ENCODE data around the gene ITK. TPM values are rescaled to one million over a fixed set of nuclear protein-coding genes. Genes with fewer than 3 reads are reported as not detected.
A peak's percentile ranks its signal among the peaks of the same experiment; 100 is the strongest.

ITK gene
- total RNA-seq, 1 donor, result not detected

DNA sequence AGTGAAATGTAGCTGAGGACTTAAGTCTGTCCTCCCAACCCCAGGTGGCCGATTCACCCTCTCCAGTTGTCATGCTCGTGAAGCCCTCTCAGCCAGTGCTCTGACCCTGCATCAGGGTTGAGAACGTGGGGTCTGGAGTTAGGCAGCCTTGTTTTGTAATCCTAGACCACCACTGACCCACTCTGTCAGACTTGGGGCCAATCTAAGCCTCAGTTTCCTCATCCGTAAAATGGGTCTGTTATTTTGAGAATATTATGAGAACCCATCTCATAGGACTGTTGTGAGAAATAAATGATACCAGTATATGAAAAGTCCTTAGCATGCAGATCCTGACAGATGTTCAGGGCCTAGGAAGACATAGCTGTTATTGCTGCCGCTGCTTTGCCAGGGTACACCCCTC, 122.4 kb downstream of the ITK start:
- H2AFZ ChIP-seq (ENCODE audit: low read length), result no peak overlapping the region
- H3K9me3 ChIP-seq (ENCODE audit: low read depth, low read length), result no peaks in the 10 kb centered on the region
- DNase-seq (ENCODE audit: insufficient read length, low spot score, missing footprints), result no peak
- H3K4me3 ChIP-seq (ENCODE audit: insufficient read depth, low read length), result no peak overlapping the region
- no peaks in the 10 kb centered on the region for H3K27me3 ChIP-seq (ENCODE audit: insufficient read depth, low read length)
- H3K4me2 ChIP-seq (ENCODE audit: insufficient read depth, low read length), result no peak overlapping the region
- H3K79me2 ChIP-seq (ENCODE audit: insufficient read depth, low read length), result no peaks in the 10 kb centered on the region
- no peaks in the 10 kb centered on the region for H3K36me3 ChIP-seq (ENCODE audit: insufficient read depth, low read length)
- TF ChIP-seq, protein P1, sequence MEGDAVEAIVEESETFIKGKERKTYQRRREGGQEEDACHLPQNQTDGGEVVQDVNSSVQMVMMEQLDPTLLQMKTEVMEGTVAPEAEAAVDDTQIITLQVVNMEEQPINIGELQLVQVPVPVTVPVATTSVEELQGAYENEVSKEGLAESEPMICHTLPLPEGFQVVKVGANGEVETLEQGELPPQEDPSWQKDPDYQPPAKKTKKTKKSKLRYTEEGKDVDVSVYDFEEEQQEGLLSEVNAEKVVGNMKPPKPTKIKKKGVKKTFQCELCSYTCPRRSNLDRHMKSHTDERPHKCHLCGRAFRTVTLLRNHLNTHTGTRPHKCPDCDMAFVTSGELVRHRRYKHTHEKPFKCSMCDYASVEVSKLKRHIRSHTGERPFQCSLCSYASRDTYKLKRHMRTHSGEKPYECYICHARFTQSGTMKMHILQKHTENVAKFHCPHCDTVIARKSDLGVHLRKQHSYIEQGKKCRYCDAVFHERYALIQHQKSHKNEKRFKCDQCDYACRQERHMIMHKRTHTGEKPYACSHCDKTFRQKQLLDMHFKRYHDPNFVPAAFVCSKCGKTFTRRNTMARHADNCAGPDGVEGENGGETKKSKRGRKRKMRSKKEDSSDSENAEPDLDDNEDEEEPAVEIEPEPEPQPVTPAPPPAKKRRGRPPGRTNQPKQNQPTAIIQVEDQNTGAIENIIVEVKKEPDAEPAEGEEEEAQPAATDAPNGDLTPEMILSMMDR (IDR thresholded peaks at IDR 0.05; ENCODE audit: extremely low read depth, low read depth, low read length), result no peak
- H3K27ac ChIP-seq (ENCODE audit: low read depth, low read length), result no peak overlapping the region
- no peaks in the 10 kb centered on the region for H4K20me1 ChIP-seq (ENCODE audit: insufficient read depth, low read length)
- H3K4me1 ChIP-seq (ENCODE audit: insufficient read depth, low read length), result no peaks in the 10 kb centered on the region

GRCh38 chr5:157303667-157304327, 123.2 kb downstream of the ITK start:
- DNase-seq (ENCODE audit: insufficient read length, low spot score, missing footprints), result no peak
- H3K4me2 ChIP-seq (ENCODE audit: insufficient read depth, low read length), result no peak overlapping the region
- peaks cover 3% of the 10 kb centered on the region for H3K4me1 ChIP-seq (ENCODE audit: insufficient read depth, low read length)
- H3K36me3 ChIP-seq (ENCODE audit: insufficient read depth, low read length), result no peaks in the 10 kb centered on the region
- no peak overlapping the region for H3K4me3 ChIP-seq (ENCODE audit: insufficient read depth, low read length)
- TF ChIP-seq, protein P1 (IDR thresholded peaks at IDR 0.05; ENCODE audit: extremely low read depth, low read depth, low read length), result peak; percentile 28
- H3K9me3 ChIP-seq (ENCODE audit: low read depth, low read length), result no peaks in the 10 kb centered on the region
- no peaks in the 10 kb centered on the region for H3K79me2 ChIP-seq (ENCODE audit: insufficient read depth, low read length)
- H2AFZ ChIP-seq (ENCODE audit: low read length), result no peak overlapping the region
- no peak overlapping the region for H3K27ac ChIP-seq (ENCODE audit: low read depth, low read length)
- no peaks in the 10 kb centered on the region for H4K20me1 ChIP-seq (ENCODE audit: insufficient read depth, low read length)
- no peaks in the 10 kb centered on the region for H3K27me3 ChIP-seq (ENCODE audit: insufficient read depth, low read length)

Other genes starting within 250 kb of the ITK start
- gene TIMD4, start 217.6 kb upstream of the ITK start, total RNA-seq, result not detected in 2 replicates
- 0.36 TPM in 1 of 2 replicates, not detected in the other for gene HAVCR1, start 121.7 kb upstream of the ITK start, total RNA-seq
- gene HAVCR2, start 71.8 kb upstream of the ITK start, total RNA-seq, result 0.59 and 0.72 TPM in 2 replicates
- gene MED7, start 38.0 kb upstream of the ITK start, total RNA-seq, result 11.6 and 12.1 TPM in 2 replicates
- not detected in 2 replicates for gene GARIN3, start 14.6 kb upstream of the ITK start, total RNA-seq
- 4.7 and 6.5 TPM in 2 replicates for gene CYFIP2, start 85.3 kb downstream of the ITK start, total RNA-seq

All from osteoblast (primary cell).